Tibial nerve (tissue), 4 donors: ENCODE results near the gene MYH11. TPM values are rescaled to one million over a fixed set of nuclear protein-coding genes. Genes with fewer than 3 reads are reported as not detected.

Source experiments
- DNase-seq, 2 donors: peaks; one replicate each; pipeline ENCODE4 v3.0.0-alpha.2; 2019; ENCODE audit warnings: low spot score in 2 of 2
- H3K27ac ChIP-seq, 4 donors: fragments of 200-600 bp; sonication (generic) in 3 of 4; one replicate each; pipeline ENCODE4 v1.5.1; 2017 to 2019; ENCODE audit warnings: mild to moderate bottlenecking in 1 of 4
- H3K27me3 ChIP-seq, 2 donors: fragments of 200-600 bp; sonication (generic) in 1 of 2; one replicate each; pipeline versions ENCODE4 v1.5.1 to v1.6.0; 2017 to 2019
- H3K36me3 ChIP-seq, 3 donors: fragments of 200-600 bp; sonication (generic); one replicate each; pipeline ENCODE4 v1.5.1; 2018 to 2019
- H3K4me1 ChIP-seq, 4 donors: fragments of 200-600 bp; sonication (generic) in 3 of 4; one replicate each; pipeline ENCODE4 v1.5.1; 2017 to 2019
- H3K4me3 ChIP-seq, 4 donors: fragments of 200-600 bp; sonication (generic) in 3 of 4; one replicate each; pipeline ENCODE4 v1.5.1; 2017 to 2019; ENCODE audit warnings: mild to moderate bottlenecking in 1 of 4, moderate library complexity in 1 of 4
- H3K9me3 ChIP-seq, 4 donors: fragments of 200-600 bp; sonication (generic) in 3 of 4; one replicate each; pipeline ENCODE4 v1.5.1; 2017 to 2019
- EP300 ChIP-seq, 2 donors: sonication (generic); formaldehyde crosslinking; IDR thresholded peaks; one replicate each; pipeline ENCODE4 v1.6.1; 2017; ENCODE audit warnings: antibody characterized with exemption in 2 of 2, mild to moderate bottlenecking in 1 of 2
- POLR2A ChIP-seq, 2 donors: fragments of 450-650 bp; IDR thresholded peaks; one replicate each; pipeline ENCODE4 v1.6.1; 2017; ENCODE audit warnings: antibody characterized with exemption in 2 of 2, mild to moderate bottlenecking in 2 of 2, moderate library complexity in 2 of 2
- WGBS, 2 donors: methylation state at CpG; one replicate each; pipeline ENCODE4 v1.1.5; 2018; 5-methylcytosine and 5-hydroxymethylcytosine counted together
- total RNA-seq, 4 donors: library from RNA; depleted of rRNA; stranded (reverse); fragments of >200 nt; gene quantifications; one replicate each; pipeline ENCODE4 v1.1.0, GENCODE V29; 2016
- TF ChIP-seq, protein P1 (sequence below), 5 experiments: fragments of 200-600 bp in 3 of 5; fragments of 450-650 bp in 2 of 5; sonication (generic) in 3 of 5; IDR thresholded peaks; one replicate each; pipeline ENCODE4 v1.5.1; 2016 to 2019; ENCODE audit warnings: antibody characterized with exemption in 5 of 5, mild to moderate bottlenecking in 3 of 5, moderate library complexity in 2 of 5

Gene MYH11
- total RNA-seq, 4 donors from 2014 or later, result 33.7 to 90.9 (median 71.8) TPM

DNA sequence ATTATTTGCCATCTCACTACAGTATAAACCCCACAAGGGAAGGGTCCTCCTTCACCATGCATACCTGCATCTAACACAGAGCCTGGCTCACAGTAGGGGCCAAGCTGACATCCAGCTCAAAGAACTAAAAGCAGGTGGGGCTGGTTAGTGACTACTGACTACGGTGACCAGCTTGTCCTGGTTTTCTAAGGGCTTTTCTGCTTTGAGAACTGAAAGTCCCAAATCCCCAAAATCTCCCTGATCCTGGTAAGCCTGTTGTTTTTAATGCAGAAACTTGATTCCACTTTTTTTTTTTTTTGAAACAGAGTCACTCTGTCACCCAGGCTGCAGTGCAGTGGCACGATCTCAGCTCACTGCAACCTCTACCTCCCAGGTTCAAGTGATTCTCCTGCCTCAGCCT lies 117.4 kb downstream of the MYH11 start:
- H3K27ac ChIP-seq, result no peak overlapping the region
- H3K27me3 ChIP-seq, result no peaks in the 10 kb centered on the region
- WGBS, 2 donors, result 93 to 98% methylated on average over 2 of the region's 2 CpGs
- H3K36me3 ChIP-seq, result peaks cover 0 to 92% (median 5%) of the 10 kb centered on the region in 3 donors
- H3K9me3 ChIP-seq, result peaks cover 0 to 8% (median 0%) of the 10 kb centered on the region in 4 donors
- no peak overlapping the region for H3K4me3 ChIP-seq
- DNase-seq, result no peak
- H3K4me1 ChIP-seq, result no peaks in the 10 kb centered on the region
- TF ChIP-seq EP300 (IDR thresholded peaks at IDR 0.05) (no peak), POLR2A (IDR thresholded peaks at IDR 0.05) (no peak)
- TF ChIP-seq, protein P1, sequence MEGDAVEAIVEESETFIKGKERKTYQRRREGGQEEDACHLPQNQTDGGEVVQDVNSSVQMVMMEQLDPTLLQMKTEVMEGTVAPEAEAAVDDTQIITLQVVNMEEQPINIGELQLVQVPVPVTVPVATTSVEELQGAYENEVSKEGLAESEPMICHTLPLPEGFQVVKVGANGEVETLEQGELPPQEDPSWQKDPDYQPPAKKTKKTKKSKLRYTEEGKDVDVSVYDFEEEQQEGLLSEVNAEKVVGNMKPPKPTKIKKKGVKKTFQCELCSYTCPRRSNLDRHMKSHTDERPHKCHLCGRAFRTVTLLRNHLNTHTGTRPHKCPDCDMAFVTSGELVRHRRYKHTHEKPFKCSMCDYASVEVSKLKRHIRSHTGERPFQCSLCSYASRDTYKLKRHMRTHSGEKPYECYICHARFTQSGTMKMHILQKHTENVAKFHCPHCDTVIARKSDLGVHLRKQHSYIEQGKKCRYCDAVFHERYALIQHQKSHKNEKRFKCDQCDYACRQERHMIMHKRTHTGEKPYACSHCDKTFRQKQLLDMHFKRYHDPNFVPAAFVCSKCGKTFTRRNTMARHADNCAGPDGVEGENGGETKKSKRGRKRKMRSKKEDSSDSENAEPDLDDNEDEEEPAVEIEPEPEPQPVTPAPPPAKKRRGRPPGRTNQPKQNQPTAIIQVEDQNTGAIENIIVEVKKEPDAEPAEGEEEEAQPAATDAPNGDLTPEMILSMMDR (IDR thresholded peaks at IDR 0.05), result no peak

DNA sequence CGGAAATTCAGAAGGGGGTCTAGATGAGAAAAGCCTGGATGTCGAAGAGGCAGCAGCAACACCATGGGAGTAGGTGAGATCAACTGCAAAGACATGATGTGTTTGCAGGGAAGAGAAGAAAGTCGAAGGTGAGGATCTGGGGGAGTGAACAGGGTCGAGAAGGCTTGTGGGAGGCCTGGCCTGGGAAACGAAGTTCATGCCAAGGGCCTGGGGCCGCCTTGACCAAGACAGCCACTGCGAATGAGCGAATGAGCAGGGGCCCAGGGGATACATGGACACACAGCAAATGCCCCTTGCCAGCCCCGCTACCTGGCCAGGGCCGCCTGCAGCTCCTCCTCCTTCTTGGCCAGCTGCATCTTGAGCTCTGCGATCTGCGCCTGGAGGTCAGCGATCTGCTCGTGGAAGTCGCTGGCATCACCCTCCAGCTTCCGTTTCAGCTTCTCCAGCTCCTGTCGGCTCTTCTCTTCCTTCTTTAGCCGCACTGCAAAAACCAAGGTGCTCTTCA lies 119.6 kb downstream of the MYH11 start:
- peaks cover 0 to 93% (median 5%) of the 10 kb centered on the region in 3 donors for H3K36me3 ChIP-seq
- TF ChIP-seq POLR2A (IDR thresholded peaks at IDR 0.05), result no peak
- TF ChIP-seq, protein P1 (IDR thresholded peaks at IDR 0.05), result no peak
- TF ChIP-seq EP300 (IDR thresholded peaks at IDR 0.05), result no peak
- no peak overlapping the region for H3K27ac ChIP-seq
- DNase-seq, result no peak
- H3K4me3 ChIP-seq, result no peak overlapping the region
- WGBS, 2 donors, result 87 to 91% methylated on average over 18 of the region's 18 CpGs
- H3K9me3 ChIP-seq, result peaks cover 0 to 8% (median 0%) of the 10 kb centered on the region in 4 donors
- no peaks in the 10 kb centered on the region for H3K27me3 ChIP-seq
- no peaks in the 10 kb centered on the region for H3K4me1 ChIP-seq

DNA sequence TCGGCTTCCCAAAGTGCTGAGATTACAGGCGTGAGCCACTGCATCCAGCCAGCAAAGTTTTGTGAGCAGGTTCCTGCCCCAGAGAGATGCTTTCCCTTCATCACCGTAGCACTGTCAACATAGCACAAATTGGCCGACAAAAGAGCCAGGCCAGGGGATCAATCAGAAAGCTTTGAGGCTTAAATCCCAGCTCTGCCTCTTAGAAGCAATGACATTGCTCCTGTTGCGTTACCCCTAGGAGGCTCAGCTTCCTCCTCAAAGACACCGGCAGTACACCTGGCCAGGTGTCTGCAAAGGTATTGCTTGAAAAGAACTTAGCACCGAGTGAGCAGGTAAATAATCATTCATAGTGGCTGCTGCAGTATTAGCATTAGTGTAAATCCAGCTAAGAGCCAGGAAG lies 120.3 kb downstream of the MYH11 start:
- TF ChIP-seq, protein P1 (IDR thresholded peaks at IDR 0.05), result no peak
- TF ChIP-seq EP300 (IDR thresholded peaks at IDR 0.05), result no peak
- TF ChIP-seq POLR2A (IDR thresholded peaks at IDR 0.05), result no peak
- Histone ChIP-seq H3K36me3 (peaks cover 0 to 86% (median 5%) of the 10 kb centered on the region in 3 donors), H3K4me1 (no peaks in the 10 kb centered on the region)

DNA sequence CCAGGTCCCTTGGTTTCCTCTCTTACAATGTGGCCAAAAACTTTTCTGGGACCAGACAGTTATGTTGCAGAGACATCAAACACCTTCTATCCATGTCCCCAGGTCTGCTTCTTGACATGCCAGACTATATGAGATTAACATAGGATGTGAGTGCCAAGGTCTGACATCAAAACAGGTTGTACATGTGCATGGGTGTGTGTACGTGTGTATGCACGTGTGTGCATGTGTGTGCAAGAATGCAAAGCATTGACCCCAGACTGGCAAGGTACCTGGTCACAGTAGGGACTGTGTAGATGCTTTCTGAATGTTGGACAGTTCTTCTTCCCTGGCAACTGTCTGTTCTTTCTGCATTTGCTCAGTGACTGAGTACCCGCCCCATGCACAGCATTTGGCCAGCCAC lies 121.2 kb downstream of the MYH11 start:
- WGBS, 2 donors, result 91% methylated on average over 3 of the region's 3 CpGs
- Histone ChIP-seq H3K27me3 (no peaks in the 10 kb centered on the region), H3K4me1 (no peaks in the 10 kb centered on the region), H3K4me3 (no peak overlapping the region), H3K27ac (no peak overlapping the region), H3K9me3 (peaks cover 0 to 1% (median 0%) of the 10 kb centered on the region in 4 donors), H3K36me3 (peaks cover 0 to 77% (median 5%) of the 10 kb centered on the region in 3 donors)
- no peak for DNase-seq
- TF ChIP-seq POLR2A (IDR thresholded peaks at IDR 0.05) (no peak), EP300 (IDR thresholded peaks at IDR 0.05) (no peak)
- TF ChIP-seq, protein P1 (IDR thresholded peaks at IDR 0.05), result no peak

More for the DNA sequence above, 120.3 kb downstream of the MYH11 start:
- no peak for DNase-seq
- Histone ChIP-seq H3K27ac (no peak overlapping the region), H3K9me3 (peaks cover 0 to 8% (median 0%) of the 10 kb centered on the region in 4 donors), H3K27me3 (no peaks in the 10 kb centered on the region), H3K4me3 (no peak overlapping the region)
- WGBS, 2 donors, result 80 to 82% methylated on average over 7 of the region's 7 CpGs

DNA sequence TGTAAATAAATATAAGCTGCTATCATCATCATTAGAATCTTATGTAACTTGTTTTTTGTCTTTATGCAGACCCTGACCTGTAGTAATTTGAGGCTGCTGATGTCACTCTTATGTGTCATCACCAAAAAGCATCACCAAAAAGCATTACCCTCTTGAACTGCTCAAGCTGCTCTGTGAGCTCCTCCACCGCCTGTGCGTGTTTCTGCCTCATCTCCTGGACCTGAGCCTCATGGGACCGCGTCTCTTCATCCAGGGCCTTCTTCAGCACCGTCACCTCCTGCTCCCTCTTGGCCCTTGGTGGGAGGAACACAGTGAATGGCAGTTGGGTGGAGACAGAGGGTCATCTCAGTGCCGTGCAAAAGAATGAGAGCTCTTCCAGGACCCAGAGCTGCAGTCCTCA lies 124.4 kb downstream of the MYH11 start:
- no peak overlapping the region for H3K27ac ChIP-seq
- no peak for DNase-seq
- H3K4me3 ChIP-seq, result no peak overlapping the region
- H3K27me3 ChIP-seq, result no peaks in the 10 kb centered on the region
- WGBS, 2 donors, result 88% methylated on average over 6 of the region's 6 CpGs
- TF ChIP-seq EP300 (IDR thresholded peaks at IDR 0.05), result no peak
- TF ChIP-seq POLR2A (IDR thresholded peaks at IDR 0.05), result no peak
- TF ChIP-seq, protein P1 (IDR thresholded peaks at IDR 0.05), result no peak
- no peaks in the 10 kb centered on the region for H3K4me1 ChIP-seq
- H3K9me3 ChIP-seq, result no peaks in the 10 kb centered on the region
- H3K36me3 ChIP-seq, result peaks cover 0 to 60% (median 5%) of the 10 kb centered on the region in 3 donors
